Stimulated activated CD8-positive, alpha-beta memory T cell treated with anti-CD3 and anti-CD28 coated beads, Interleukin-4, amount 100 ng/mL, for 24 hours (primary cell): ENCODE results near the gene PPP4R3B.
"Not testable (repeated sequence)": the region's sequence is repeated elsewhere in the genome, so short reads cannot be mapped to it uniquely, and the experiment has no call there.

Experiments
- DNase-seq: peaks from one replicate; pipeline ENCODE4 v3.0.0-alpha.2; 2020; ENCODE audit warnings: low read depth

The PPP4R3B gene

DNA sequence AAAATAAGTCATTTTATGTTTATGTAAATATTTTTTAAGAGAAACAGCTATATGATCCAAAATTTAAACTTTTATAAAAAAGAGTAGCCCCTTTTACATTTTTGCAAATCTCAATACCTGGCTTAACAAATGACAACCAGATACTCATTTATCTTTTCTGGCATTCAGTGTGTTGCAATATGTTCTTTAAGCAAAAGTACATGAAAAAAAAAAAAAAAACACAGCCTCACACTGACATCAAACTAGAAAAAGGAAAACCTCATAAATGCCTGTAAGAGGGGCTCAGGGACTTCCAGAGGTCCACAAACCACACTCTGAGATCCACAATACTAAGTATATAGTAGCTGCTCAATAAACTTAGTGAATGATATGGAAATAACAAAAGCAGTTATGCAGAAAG lies 21.9 kb downstream of the PPP4R3B start:
- DNase-seq = no peak

DNA sequence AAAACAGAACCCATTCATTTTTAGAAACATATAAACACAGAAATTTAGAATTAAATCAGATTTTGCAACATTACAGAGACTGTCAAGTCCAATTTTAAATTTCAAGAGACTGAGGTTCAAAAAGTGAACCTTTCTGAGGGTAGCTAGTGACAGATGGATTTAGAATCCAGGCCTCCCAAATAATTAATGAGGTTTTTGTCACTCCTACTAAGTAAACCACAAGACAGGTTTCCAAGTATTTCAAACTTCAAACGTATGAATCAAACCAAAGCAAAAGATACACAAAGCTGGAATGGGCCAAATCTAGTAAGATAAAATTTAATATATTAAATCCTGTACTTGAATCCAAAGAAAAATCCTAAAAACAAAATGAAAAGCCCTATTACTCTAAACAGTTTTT lies 25.3 kb downstream of the PPP4R3B start:
- no peak for DNase-seq

DNA sequence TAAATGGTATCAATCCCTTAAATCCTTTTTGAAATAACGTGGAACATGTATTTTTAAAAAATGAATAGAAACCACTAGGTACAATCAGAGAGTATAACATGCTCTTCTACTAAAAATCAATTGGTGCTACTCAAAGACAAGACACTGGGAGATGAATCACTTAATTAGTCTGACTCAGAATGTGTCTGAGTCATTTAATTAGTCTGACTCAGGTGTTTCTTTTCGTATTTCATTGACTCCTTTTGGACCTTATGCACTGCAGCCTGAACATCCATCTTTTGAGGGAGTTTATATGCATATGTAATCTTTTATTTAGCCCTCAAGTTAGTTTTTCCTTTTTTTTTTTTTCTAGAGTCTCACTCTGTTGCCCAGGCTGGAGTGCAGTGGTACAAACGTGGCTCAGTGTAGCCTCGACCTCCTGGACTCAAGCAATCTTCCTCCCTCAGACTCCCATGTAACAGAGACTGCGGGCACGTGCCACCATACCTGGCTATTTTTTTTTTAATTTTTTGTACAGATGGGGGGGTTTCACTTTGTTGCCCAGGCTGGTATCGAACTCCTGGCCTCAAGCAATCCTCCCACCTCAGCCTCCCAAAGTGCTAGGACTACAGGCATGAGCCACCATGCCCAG lies 26.5 kb downstream of the PPP4R3B start:
- no peak for DNase-seq

DNA sequence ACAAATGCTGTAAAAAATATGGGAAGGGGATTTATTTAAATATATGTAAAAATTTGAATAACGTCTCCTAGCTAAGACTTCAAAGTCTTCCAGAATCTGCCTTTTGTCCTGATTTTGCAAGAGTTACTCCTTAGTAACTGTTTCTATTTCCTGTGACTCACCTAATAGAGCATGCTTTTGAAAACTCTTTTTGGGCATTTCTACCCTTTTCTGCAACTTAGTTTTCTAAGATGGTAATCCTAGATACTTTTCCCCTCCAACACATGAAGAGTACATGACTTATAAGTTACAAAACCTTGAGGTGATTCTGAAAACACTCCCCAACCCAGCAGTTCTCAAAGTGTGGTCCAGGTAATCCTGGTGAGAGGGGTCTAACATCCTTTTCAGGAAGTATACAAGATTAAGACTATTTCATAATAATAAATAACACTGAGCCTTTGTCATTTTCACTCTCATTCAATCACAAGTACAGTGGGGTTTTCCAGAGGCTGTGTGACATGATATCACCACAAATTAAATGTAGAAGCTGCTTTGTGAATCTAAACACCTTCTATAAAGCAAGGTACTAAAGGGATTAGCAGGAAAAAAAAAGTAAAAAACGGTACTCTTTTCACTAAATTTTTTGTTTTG lies 31.9 kb downstream of the PPP4R3B start:
- DNase-seq = no peak

DNA sequence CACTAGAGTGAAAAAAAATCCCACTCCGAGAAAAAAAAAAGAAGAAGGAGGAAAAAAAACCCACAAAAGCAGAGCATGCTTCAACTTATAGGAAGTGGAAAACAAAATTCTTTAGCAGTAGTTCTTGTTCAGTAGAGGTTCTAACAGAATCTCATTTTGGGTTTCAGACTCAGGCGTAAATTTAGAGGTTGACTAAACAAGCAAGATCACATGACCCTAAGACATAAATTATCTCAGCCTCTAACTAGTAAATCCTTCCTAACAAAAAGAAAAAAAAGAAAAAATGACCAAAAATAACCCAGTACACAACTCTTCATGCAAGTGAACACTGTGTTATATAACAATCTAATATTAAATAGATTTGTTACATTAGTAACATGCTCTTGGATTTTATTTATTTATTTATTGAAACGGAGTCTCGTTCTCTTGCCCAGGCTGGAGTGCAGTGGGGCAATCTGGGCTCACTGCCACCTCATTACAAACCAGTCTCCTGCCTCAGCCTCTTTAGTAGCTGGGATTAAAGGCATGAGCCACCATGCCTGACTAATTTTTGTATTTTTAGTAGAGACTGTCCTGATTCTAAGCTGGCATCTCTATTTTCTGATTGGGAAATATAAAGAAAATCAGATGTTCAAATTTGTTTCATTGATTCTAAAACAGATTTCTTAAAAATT lies 35.4 kb downstream of the PPP4R3B start:
- DNase-seq = no peak

DNA sequence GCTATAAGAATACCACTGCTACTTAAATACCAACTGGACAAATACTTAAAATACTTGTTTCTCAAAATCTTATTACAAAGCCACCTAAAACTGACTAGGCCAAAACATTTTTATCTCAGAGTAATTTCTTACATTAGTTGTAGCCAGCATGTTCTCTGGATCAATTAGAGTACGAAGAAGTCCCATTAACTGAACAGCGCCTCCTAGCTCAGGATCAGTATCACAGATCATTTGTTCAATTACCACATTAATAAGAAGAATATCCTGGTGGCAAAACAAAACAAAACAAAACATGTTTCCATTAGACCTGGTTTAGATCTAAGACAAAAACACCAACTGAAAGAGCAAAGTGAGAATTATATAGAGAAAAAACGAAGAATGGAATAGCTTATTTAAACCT lies 36.0 kb downstream of the PPP4R3B start:
- no peak for DNase-seq

DNA sequence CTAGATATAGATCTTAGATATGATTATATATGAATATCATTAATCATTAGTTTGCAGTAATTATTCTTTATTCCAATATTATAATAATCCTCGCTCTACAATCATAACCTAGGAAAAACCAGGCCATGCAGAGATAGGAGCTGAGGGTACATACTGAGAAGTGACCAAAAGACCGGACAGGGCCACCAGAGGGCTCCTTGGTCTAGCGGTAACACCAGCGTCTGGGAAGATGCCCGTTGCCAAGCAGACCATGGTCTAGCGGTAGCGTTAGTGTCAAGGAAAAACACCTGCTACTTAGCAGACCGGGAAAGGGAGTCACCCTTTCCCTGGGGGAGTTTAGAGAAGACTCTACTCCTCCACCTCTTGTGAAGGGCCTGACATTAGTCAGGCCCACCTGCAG lies 48.4 kb downstream of the PPP4R3B start:
- not testable (repeated sequence) for DNase-seq

DNA sequence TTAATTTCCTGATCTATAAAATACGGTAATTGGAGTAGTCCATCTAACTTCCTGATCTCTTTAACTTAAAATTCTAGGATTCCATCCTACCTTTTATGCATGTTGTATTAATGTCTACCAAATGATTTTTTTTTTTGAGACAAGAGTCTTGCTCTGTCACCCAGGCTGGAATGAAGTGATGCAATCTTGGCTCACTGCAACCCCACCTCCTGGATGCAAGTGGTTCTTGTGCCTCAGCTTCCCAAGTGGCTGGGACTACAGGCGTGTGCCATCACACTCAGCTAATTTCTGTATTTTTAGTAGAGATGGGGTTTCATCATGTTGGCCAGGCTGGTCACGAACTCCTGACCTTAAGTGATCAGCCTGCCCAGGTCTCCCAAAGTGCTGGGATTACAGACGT lies 50.1 kb downstream of the PPP4R3B start:
- no peak for DNase-seq

DNA sequence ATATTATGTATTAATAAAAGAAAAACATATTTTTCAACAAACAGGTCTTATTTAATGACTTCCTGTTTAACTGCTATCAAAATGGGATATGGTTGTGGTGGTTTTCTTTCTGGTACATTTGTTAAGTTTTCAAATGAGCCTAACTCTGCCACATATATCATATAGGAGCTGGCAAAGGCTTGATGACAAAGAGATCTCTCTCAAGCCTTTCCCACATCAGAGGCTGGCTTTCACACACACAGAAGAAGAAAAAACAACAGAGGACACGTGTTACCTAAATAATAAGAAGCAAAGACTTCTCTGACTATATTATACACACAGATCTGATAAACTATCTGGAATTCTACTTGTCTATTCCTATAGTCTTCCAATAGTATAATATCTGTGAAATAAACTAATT lies 51.8 kb downstream of the PPP4R3B start:
- no peak for DNase-seq

DNA sequence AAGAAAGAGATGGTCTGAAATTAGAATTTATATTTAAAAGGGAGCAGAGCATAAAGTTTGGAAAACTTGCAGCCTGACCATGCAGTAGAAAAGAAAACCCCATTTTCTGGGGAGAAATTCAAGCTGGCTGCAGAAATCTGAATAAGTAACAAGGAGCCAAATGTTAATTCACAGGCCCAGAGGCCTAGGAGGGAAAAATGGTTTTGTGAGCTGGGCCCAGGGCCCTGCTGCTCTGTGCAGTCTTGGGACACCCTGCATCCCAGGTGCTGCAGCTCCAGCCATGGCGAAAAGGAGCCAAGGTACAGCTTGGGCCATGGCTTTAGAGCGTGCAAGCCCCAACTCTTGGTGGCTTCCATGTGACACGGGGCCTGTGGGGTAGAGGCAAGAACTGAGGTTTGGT lies 56.6 kb downstream of the PPP4R3B start:
- no peak for DNase-seq

DNA sequence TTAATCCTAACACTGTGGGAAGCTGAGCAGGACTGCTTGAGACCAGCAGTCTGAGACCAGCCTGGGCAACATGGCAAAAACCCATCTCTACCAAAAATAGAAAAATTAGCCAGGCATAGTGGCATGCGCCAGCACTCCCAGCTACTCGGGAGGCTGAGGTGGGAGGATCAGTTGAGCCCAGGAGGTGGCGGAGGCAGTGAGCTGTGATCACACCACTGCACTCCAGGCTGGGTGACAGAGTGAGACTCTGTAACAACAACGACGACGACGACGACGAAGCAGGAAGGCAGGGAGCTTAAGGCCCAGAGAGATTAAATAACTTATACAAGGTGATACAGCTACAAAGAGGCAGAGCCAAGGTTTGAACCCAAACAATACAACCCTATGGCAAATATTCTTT lies 60.6 kb downstream of the PPP4R3B start:
- DNase-seq = no peak

DNA sequence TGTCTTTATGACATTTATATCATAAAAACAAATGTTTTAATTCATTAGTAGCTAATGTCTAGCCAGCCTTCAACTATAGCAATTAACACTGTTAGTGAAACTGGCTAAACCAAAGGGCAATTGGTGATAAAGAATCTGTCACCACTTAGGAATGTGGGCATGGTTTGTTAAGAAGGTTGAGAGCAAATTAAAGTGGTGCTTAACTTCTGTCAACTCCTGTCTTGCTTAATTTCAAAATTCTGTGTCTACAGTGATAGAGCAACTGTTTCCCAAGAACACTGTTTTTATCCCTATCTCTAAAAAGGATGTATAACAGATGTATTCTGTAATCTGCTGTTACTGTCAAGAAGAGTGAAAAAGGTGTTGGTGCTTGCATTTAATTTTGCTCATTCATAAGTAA lies 61.4 kb downstream of the PPP4R3B start:
- DNase-seq = no peak

DNA sequence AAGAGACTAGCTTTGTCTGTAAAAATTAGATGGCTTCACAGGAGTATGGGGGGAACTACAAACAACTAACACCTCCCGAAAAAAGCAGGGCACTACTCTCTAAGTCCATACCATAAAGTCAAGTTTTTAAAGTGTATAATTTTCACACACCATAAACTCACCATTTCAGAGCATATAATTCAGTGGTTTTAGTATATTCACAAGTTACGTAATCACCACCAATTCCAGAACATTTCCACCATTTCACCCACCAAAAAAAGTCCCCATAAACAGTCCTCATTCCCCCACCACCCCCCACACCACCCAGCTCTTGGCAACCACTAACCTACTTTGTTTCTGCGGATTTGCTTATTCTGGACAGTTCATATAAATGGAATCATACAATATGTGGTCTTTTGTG lies 64.1 kb downstream of the PPP4R3B start:
- no peak for DNase-seq

DNA sequence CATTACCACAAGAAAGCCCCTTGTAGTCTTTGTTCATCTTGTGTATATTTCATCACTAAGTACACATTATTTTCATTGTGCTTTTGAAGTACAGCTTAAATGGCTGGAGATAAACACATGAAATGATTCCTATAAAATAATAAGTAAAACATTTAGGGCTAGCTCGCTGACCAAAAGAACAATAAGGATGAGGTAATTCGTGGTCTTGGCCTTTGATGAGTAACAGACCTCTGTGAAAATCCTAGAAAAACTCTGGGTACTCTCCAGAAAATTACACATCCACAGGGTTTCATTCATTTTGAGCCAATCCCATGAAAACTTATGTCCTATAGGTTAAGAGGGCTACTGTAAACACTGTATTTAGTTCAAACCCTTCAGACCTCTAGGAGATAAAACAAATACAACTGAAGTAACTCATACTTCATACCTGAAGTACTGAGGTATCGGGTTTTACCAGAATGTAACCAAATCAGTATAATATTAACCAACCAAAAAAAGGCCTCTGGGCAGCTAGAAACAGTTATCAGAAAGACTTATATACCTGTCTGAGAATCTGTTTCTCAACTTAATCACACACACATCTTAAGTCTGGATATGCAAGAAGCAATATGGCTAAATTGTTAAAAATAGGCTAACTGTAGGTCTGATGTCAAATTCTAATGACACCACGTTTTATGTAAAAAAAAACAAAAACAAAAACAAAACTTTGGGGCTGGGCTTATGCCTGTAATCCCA lies 66.9 kb downstream of the PPP4R3B start:
- no peak for DNase-seq

DNA sequence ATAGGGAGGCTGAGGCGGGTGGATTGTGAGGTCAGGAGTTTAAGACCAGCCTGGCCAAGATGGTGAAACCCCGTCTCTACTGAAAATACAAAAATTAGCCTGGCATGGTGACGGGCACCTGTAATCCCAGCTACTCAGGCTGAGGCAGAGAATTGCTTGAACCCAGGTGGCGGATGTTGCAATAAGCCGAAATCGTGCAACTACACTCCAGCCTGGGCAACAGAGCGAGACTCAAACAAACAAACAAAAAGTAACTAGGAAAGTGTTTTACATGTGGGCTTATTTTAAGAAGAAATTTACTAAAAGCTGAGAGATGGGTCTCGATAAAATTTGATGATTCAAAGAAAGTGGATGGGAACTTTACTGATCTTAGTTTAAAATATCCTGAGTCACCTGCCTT lies 69.7 kb downstream of the PPP4R3B start:
- not testable (repeated sequence) for DNase-seq

DNA sequence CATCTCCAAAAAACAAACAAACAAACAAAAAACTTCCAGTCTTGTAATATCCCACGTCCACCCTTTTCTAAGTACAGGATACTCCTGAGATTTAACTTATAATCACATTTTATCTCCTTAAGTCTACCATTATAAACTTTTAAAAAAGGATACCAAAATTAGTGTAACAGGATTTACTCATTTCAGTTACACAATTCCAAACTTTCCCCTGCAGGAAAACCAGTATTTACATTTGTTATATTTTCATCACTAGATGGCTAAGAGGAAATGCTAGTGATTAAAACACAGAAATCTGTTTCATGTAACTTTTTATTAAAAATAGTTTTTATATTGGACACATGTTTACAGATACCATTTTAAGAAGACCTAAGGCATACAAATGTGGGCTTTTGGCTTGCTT lies 70.4 kb downstream of the PPP4R3B start:
- no peak for DNase-seq

DNA sequence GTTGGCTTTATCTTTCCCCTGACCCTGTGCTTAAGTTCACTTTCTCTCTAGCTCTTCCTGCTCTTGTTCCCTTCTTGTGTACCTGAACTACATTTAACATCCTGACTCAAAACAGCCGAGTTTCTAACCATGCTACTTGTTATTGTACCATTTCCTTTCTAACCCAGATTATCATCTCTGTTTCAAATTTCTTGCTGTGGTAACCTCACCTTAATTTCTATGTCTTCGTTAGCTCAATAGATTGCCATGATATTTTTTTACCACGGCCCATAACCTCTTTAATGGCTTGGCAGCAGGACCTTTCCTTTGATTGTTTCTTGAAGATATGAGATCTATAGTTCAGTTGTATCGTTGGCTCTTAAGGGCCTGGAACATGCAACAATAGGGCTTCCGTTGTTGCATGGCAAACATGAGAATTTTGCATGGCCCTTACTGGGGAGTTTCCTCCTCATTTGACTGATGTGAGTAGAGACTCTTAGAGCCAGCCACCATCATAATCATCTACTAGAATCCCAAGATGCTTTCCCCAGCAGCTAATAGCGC lies 86.8 kb downstream of the PPP4R3B start:
- no peak for DNase-seq

DNA sequence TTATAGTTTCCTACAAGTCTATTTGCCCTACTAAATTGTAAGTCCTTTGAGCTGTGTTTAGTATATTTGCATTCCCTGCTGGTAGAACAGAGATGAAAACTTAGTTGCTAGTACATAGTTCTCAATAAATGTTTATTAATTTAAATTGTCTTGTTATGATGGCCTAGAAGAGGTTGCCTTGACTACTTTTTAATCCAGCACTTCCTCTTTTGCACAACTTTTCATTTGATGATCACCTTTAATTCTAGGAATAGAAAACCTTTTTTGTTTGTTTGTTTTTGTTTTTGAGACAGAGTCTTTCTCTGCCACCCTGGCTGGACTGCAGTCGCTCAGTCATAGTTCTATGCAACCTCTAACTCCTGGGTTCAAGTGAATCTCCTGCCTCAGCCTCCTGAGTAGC lies 91.2 kb downstream of the PPP4R3B start:
- DNase-seq = no peak

DNA sequence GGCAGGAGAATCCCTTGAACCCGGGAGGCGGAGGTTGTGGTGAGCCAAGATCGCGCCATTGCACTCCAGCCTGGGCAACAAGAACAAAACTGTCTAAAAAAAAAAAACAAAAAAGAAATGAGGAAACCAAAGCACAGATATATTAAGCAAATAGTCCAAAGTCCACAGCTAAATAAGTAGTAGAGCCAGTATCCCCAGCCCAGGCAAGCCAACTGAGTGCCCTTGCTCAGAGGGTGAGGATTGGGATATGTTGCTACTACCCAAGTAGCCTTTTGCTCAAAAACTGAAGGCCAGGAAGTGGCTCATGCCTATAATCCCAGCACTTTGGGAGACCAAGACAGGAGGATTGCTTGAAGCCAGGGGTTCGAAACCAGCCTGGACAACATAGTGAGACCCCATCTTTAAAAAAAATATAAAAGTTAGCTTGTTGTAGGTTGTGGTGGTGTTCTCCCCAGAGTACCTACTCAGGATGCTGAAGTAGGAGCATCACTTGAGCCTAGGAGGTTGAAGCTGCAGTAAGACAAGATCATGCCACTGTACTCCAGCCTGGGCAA lies 92.5 kb downstream of the PPP4R3B start:
- DNase-seq = no peak

DNA sequence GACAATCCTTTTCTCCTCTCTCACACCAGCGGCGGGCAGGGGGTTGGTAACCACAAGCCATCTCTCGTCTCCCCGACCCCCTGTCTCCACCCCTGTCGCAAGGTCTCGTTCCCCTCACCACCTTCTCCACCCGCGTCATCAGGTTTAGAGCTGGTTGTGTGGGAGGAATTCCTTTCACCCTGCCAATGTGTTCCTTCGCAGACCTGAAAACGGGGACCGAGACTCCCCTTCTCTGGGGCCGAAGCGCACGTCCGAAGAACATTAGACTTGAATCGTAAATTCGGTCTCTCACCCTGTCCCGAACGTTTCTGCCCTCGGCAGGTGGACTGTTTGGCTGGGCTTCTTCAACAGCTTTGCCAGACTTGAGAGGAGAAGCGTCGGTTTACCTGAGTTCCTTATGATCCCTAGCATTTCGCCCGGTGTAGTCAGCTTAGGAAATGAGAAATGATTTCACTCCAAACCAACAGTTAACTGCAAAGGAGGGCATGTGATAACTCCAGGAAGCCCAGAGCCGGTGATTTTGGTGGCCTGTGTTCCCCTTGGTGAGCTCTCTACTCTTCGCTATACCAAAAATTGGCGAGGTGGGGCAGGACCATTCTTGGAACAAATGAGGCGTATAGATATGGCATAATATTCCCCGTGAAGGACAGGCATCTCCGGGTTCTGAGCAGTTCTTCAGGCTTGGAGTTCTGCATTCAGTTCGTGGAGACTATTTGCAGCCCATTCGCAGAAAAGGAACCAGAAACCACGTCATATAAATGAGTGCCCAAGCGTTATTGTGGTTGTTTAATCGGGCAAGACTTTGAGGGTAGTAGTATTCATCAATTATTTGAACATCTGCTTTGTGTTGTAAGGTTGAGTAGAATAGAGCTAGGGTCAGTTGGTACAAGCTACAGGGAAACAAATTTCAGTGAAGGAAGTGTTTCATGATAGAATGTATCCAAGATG lies 97.2 kb downstream of the PPP4R3B start:
- no peak for DNase-seq

DNA sequence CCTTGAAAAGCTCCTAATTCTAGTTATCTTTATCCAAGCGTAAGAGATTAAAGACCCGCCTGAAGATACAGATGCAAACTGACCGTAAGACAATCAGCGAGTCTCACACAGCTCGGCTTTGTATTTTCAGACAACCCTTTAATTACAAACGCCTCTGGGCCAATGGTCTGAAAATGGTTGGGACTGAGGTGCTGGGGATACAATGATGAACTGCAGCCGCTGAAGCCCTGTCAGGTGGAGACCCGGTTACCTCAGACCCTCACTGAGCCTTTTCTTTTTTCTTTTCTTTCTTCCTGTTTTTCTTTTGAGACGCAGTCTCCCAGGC lies 98.6 kb downstream of the PPP4R3B start:
- DNase-seq = no peak
